Stimulated activated CD8-positive, alpha-beta memory T cell treated with anti-CD3 and anti-CD28 coated beads, Interleukin-15, amount 100 ng/mL, for 1 hour (primary cell): ENCODE results near the gene LZTS3.
"Not testable (repeated sequence)": the region's sequence is repeated elsewhere in the genome, so short reads cannot be mapped to it uniquely, and the experiment has no call there.

Experiments used
- DNase-seq: peaks from one replicate; pipeline ENCODE4 v3.0.0-alpha.2; 2020; ENCODE audit warnings: low read depth

The LZTS3 gene

DNA sequence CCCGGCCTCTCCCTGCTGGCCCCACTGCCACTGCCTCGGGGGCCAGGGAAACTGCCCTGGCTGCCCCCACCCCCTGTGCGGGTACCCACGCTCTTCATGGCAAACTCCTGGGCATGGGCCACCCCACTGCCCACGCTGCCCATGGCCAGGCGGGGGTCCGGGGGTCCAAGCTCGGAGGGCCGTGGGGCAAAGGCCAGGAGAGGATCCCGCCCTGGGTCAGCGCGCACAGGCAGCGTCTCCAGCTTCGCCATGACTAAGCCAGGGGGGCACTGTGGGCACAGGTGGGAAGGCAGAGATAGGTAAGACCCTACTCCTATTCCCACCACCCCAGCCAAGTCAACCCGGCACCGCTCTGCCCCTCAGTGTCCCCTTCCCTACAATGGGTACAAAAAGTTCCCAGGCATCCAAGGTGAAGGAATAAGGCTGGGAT is 6.4 kb downstream of the LZTS3 start:
- DNase-seq: no peak

DNA sequence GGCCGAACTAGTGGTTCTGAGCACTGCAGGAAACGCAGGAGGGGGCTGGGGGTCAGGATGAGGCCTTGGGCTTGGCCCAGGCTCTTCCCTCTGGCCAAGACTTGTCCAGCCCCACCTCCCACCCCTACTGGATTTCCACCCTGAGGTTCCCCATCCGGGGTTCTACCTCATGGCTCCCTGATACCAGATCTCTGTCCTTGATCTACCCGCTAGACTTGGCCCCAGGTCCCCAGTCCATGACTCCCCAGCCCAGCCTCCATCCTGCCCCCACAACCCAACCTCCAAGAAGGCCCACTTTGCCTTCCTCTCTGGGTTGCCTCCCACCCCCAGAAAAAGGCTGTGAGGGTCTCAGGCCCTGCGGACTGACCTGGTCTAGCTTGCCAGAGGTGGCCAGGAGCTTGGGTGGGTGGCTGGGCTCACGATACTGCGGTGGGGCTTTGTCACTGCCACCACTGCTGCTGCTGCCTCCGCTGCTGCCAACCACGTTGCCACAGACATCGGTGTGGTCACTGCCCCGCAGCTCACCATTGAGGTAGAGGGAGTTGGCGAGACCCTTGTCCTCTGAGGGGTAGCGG is 6.9 kb downstream of the LZTS3 start:
- DNase-seq: no peak

DNA sequence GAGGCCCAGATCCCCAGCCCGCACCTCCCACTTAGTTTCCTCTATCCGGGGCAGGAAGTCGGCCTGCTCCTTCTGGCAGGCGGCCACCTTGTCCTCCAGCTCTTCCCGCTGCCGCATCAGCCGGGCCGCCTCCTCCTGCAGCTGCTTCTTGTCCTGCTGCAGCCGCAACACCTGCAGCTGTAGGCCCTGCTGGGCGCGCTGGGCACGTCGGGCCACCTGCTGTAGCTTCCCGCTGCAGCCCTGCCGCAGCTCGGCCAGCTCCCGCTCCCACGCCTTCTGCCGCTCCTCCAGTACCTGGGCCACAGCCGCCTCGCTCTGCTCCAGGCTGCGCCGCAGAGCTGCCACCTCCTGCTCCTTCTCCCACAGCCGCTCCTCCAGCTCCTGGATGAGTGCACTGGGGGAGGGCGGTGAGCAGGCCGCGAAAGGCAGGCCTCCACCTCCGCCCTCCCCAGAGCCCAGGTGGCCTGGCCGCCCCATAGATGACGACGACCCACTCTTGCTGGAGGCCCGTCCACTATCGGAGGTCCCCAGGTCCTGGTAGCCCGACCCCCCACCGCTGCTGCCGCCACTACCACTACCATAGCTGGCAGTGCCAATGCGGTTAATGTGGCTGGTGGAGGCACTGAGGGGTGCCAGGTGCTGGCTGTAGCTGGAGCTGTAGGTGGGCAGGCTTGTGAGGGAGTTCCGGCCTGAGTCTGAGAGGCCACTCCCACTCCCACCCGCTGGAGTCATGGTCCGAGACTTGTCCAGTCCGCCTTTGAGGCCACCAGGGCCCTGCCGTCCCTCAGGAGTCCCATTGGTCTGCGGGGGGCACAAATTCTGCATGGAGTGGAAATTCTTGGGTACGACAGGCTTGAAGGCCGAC is 7.6 kb downstream of the LZTS3 start:
- no peak for DNase-seq

DNA sequence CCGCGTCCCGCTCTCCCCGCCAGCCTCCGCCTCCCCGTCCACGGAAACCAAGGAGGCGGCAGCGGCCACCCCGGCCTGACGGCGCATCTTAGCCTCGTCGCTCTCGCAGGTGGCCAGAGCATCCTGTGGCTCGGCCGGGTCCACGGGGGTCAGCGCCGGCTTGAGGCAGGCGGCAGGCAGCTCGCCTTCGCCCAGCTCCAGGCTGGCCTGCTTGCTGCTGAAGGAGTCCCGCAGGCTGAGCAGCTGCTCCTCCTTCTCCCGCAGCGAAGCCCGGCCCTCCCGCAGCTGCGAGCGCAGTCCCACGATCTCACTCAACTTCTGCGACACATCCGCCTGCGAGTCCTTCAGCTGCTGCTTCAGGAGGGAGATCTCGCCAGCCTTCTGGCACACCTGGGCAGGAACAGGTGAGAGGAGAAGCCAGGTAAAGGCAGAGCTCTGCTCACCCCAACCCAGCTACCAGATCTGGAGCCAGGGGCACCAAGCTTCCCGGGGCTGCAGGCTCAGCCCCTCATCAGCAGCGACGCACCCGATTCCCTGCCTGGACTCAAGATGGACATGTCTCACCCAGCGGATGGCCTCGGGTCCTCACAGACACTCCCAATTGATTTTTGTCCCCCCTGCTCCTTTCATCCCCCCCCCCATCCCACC is 8.5 kb downstream of the LZTS3 start:
- no peak for DNase-seq

DNA sequence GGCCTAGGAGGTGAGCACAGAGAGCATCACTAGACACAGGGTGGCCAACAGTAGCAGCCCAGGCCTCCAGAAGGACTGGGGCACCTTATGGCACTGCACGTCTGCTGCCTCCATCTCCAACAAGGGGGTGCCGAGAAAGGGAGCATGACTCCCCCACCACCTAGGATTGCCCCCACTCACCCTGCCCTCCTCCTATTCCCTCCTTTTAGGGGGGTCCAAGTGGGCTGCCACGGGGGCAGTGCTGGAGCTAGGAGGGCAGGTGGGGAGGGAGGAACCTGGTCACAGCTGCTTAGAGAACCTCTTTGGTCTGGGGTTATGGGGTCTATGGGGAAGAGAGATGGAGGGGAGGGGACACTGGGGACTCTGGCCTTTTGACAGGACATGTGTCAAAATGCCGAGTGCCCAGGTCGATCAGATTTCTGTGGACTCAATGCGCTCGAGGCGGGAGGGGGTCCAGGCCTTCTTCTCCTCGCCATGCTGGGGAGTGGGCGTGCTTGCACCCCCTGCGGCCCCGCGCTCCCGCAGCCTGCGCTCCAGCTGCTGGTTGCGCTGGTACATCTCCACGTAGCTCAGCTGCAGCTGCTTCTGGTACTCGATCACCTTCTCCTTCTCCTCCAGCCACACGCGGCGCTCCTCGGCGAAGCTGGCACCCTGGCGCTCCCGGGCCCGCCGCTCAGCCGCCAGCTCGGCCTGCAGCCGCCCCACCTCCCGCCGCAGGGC is 9.1 kb downstream of the LZTS3 start:
- no peak for DNase-seq

DNA sequence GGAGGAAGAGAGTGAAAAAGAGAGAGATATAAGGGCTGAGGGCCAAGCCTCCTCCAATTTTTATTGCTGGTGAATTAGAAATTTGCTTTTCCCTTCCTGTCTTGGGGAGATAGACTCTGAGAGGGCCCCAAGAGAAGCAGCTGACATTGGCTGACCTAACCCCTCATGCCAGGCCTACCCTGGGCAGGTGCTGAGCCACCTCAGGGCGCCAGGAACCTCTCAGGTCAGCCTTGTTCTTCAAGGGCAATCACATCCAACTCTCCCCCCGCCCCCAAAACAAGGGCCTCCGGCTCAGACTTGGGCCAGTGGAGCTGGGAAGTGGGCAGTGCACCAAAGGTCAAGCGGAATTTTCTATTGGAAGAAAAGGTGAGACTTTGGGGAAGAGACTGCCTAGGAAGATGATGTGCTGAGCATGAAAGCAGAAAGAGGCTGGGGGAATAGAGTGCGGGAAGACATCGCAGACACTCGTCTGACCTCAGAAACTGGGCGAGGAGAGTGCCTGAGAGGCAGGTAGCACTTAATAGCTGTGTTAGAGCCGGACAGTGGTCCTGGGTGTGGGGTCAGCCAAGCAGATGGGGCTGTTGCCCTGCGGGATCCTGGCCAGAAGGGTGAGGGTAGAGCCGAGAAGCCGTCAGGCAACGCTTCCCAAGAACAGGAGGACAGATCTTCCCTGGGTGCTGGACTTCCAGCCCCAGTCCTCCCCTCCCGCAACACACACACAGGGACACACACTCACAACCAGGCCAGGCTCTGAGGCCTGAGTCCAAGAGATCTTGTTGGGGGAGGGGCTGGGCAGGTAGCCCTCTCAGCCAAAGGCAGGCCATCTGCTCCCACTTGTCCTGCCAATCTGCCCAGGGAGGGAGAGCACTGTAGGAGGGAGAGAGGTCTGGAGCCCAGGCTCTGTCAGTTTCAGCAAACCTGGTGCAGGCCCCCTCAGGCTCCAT is 10.0 kb downstream of the LZTS3 start:
- DNase-seq: no peak

DNA sequence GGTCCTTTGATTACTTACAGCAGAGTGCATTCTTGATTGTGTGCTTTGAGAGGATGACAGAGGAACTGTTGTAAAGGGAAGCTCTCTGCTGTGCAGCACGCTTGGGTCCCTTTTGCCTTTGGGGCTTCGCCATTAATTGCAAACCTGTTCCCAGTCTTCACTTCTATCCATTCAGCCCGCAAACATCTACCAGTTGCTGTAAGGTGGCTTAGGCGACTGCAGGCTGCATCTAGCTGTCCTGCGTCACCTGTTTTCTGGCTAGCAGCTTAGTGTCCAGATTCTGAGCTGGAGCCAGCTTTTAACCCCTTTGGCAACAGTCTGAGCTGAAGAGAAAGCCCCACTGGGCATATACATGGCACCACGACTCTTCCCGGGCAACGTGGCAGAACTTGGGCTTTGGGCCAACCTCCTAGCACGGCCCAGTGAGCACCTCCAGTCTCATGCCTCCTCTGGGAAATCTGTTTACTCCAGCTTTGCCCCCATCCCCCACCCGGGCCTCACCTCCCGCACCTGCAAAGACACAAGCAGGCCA is 11.2 kb downstream of the LZTS3 start:
- no peak for DNase-seq

DNA sequence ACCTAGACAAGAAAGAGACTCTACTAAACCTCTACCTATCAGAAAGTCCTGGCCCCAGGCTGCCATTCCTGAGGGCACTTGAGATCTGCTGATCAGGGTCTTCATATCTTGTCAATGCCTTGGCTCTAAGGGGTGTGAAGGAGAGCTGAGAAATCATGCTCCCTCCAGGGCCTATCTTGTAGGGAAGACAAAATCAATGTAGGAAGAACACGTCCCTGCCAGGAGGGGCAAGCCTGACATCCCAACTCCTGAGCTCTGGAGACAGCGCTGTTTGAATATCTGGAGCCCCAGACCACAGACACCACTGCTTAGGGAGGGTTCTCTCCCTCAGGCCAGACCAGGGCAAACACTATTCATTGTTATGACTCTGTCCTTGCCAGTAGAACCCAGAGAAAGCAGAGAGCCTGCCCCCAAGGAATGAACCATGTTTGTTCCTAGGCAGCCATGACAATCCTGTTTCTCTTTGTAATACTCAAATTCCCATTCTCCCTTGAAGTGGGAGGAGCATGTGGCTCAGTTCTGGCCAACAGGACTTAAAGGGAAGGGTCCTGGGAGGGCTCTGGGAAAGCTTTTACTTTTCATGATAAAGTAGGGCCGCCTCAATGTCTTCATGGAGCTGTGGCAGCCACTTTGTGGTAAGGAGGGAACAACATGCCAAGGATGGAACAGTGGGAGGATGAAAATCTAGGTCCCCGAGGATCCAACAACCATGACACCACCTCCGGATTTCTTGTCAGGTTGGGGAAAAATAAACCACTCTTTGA is 11.9 kb downstream of the LZTS3 start:
- no peak for DNase-seq

DNA sequence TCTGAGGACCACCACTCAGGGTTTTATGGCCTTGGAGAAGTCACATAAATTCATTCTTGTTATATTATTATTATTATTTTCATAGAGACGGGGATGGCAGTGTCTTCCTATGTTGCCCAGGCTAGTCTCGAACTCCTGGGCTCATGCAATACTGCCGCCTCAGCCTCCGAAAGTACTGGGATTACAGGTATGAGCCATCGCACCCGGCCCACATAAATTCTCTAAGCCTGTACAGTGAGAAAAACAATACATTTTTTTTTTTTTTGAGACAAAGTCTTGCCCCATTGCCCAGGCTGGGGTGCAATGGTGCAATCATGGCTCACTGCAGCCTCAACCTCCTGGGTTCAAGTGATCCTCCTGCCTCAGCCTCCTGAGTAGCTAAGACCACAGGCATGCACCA is 12.9 kb downstream of the LZTS3 start:
- DNase-seq: no peak

DNA sequence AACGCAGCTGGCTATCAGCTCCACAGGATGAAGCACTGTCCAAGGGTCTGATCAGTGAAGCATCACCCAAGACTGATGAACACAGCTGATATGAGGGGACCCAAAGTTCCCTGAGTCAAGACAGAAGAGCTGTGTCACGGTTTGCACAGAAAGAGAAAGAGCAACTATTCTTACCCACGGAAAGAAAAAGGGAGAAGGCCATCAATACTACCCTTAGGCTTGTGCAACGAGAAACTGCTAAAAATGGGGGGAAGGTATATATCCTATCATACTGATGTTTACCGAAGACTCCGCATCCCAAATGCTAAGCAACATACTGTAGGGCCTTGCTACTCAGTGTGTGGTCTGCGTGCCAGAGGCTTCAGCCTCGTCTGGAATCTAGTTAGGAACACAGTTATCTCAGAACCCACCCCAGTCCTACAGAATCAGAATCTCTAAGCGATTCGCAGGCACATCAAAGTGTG is 14.3 kb downstream of the LZTS3 start:
- DNase-seq: no peak

DNA sequence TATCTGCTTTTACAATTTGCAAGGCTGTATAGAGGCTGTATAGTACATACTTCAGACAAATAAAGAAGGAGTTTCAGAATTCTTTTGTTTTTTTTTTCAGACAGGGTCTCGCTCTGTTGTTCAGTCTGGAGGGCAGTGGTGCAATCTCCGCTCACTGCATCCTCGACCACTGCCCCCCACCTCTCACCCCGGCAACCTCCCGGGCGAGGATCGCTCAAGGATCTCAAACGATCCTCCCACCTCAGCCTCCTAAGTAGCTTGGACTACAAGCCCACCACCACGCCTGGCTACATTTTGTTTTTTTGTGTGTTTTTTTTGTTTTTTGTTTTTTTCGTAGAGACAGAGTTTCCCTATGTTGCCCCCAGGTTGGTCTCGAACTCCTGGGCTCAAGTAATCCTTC is 15.5 kb downstream of the LZTS3 start:
- DNase-seq: no peak

DNA sequence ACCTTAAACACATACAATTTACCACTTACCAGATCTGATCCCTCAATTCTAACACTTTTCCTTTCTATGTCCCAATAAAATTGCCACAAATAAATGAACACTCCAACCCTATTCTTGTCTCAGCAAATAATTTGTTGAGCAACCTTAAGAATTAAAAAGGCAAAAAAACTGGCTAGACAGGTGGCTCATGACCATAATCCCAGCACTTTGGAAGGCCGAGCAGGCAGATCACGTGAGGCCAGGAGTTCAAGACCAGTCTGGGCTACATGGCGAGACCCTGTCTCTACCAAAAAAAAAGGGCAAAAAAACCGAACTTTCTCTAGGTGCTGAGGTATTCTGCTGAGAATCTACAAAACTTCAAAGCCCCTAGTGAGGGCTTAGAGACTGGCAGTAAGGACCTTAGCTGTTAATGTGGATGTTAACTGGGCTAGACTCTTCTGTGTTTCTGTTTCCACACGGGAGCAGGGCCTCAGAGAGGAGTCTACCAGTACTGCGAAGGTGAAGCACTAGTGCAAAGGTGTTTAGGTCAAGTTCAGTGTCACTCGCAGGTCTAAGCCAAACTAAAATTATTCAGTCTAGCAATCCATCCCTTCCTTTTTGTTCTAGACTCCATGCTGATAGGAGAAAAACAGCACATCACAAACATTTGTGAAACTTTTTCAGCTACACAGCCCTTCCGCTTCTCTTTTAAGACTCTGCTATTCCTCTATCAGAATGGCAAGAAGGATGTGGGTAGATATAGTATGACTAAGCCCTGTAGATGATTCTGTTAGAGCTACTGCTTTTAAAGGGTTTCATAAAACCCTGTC is 16.3 kb downstream of the LZTS3 start:
- no peak for DNase-seq

DNA sequence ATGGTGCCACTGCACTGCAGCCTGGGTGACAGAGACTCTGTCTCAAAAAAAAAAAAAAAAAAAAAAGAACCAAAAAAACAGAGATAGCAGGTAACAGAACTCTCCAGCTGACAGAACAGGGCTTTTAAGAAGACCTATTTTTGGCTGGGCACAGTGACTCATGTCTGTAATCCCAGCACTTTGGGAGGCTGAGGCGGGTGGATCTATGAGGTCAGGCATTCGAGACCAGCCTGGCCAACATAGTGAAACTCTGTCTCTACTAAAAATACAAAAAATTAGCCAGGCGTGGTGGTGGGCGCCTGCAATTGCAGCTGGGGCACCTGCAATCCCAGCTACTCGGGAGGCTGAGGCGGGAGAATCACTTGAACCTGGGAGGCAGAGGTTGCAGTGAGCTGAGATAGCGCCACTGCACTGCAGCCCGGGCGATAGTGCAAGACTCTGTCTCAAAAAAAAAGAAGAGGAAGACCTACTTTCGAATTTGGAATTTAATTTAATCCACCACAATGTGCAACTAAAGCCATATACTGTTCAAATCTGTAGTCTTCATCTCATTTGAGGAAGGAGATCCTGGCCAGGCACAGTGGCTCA is 21.2 kb downstream of the LZTS3 start:
- DNase-seq: not testable (repeated sequence)

DNA sequence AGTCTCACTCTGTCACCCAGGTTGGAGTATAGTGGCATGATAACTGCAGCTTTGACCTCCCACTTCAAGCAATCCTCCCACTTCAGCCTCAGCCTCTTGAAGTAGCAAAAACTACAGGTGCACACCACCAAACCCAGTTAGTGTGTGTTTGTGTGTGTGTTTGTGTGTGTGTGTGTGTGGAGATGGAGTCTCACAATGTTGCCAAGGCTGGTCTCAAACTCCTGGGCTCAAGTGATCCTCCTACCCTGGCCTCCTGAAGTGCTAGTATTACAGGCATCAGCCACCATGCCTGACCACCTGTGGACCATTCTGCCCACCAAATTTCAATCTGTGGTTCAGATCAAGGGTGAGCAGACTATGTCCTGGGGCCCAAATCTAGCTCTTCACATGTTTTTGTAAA is 22.4 kb downstream of the LZTS3 start:
- DNase-seq: no peak

DNA sequence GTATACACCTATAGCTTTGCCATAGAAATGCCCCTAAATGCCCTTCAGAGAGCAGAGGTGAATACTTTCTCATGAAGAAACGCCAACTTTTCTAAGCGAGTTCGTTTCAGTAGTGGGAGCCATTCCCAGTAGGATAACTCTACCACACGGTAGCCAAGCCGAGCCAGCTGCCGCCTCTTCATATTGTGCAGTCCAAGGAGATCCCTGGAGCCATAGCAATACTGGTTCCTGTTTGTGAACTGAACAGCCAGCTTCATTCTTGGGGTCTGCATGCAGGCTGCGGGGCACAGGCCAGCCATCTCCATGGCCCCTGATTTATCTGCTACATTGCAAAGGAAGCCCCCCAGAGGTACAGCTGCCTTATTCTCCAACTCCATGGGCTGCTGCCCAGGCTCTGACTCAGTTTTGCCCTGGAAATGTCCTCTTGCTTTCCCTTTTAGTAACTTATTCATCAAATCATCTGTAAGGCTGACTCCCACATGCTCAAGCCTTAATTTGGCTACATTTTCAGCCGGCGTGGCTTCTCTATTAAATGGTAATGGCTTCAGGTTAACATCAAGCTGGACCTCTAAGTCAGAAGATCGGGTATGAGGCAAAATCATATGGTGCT is 26.5 kb downstream of the LZTS3 start:
- no peak for DNase-seq

DNA sequence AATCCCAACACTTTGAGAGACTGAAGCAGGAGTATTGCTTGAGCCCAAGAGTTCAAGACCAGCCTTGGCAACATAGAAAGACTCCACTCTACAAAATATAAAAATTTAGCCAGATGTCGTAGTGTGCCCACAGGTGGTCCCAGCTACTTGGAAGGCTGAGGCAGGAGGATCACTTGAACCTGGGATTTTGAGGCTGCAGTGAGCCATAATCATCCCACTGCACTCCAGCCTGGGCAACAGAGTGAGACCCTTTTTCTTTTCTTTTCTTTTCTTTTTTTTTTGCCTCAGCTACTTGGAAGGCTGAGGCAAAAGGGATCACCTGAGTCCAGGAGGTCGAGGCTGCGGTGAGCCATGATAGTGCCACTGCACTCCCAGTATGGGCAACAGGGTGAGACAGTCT is 31.6 kb downstream of the LZTS3 start:
- DNase-seq: no peak

DNA sequence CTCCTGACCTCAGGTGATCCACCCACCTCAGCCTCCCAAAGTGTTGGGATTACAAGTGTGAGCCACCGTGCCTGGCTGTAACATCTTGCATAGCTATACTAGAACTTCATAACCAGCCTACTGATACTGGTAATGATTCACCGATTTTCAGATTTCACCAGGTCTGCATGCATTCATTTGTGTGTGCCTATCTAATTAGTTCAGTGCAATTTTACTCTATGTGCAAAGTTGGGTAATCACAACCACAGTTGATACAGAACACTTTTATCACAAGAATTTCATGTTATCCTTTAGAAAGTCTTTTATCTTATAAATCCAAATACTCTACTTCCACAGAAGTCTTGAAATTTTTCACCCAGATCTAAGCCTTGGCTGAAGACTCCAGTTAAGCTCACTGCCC is 35.9 kb downstream of the LZTS3 start:
- no peak for DNase-seq

DNA sequence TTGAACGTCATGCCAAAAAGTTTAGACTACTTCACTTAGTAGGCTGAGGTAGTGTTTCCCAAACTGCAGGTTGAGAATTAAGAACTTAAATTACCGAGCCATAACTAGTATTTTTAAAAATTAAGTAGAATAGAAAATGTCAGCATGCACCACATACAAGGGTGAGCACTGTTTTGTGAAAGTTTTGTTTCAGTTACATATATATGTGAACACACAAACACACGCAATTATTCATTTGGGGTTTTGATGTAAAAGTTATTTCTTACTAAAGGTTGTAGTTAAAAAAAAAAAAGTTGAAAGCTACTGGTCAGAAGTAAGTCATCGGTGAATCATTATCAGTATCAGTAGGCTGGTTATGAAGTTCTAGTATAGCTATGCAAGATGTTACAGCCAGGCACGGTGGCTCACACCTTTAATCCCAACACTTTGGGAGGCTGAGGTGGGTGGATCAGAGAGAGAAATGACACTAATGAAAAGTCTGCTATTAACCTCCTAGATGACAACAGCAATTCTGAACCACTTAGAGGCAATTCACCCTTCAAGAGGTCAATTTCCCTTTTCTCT is 37.8 kb downstream of the LZTS3 start:
- no peak for DNase-seq
